Lower lobe of right lung (tissue), 2 donors: ENCODE results near the gene PILRB. TPM values are rescaled to one million over a fixed set of nuclear protein-coding genes. Genes with fewer than 3 reads are reported as not detected.
"Not testable (repeated sequence)": the region's sequence is repeated elsewhere in the genome, so short reads cannot be mapped to it uniquely, and the experiment has no call there.

ENCODE experiments used
- ATAC-seq, 2 donors: fragments of 200-7000 bp; cut with Tn5 transposase; one replicate each; pipeline ENCODE4 v1.9.1; 2020 to 2022; ENCODE audit warnings: mild to moderate bottlenecking in 2 of 2, moderate library complexity in 2 of 2
- DNase-seq: peaks from one replicate; pipeline ENCODE4 v3.0.0-alpha.2; 2020
- H3K27ac ChIP-seq: fragments of 200-600 bp; one replicate; pipeline ENCODE4 v1.8.0; 2022
- H3K27me3 ChIP-seq: fragments of 200-600 bp; one replicate; pipeline ENCODE4 v1.8.0; 2022; ENCODE audit warnings: low read depth
- H3K36me3 ChIP-seq: fragments of 200-600 bp; one replicate; pipeline ENCODE4 v1.8.0; 2022; ENCODE audit warnings: mild to moderate bottlenecking
- H3K4me1 ChIP-seq: fragments of 200-600 bp; one replicate; pipeline ENCODE4 v1.8.0; 2022
- H3K4me3 ChIP-seq: fragments of 200-600 bp; one replicate; pipeline ENCODE4 v1.8.0; 2022; ENCODE audit warnings: mild to moderate bottlenecking
- H3K9me3 ChIP-seq: fragments of 200-600 bp; one replicate; pipeline ENCODE4 v1.8.0; 2022
- intact Hi-C: fragments of 100-400 bp; cut with DNase I; formaldehyde crosslinking; loops from one replicate; pipeline ENCODE4 v1.11.0; 2022
- total RNA-seq: library from RNA; stranded (reverse); fragmentation: NEBNext Ultra II Directional; extraction: Animal tissue kit (Norgen Biotek cat#: 25700); gene quantifications from one replicate; pipeline ENCODE4 v1.2.1, GENCODE V29; 2021
- TF ChIP-seq, protein P1 (sequence below): fragments of 200-600 bp; IDR thresholded peaks from one replicate; pipeline ENCODE4 v1.8.0; 2022; ENCODE audit warnings: antibody characterized with exemption, mild to moderate bottlenecking
- donor health status: DM: no; HTN: yes; CAD: no; lungs with severe emphysema.

Gene PILRB
- total RNA-seq, 1 donor from 2014 or later, result 35.9 TPM

DNA sequence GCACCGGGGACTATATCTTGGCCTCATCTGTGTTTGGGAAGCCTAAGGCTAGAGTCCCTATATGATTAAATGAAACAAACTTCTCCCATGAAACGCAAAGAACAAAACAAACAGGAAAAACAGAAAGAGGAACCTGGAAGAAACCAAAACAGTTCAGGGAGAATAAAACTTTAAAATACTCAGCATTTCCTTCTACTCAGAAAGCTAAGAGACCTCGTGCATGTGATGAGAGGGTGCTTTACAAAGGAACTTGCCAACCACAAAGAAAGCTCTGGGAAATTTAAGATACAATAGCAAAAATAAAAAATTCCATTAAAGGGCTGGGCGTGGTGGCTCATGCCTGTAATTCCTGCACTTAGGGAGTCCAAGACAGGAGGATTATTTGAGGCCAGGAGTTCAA lies 22.3 kb downstream of the PILRB start:
- Histone ChIP-seq H3K9me3 (no peaks in the 10 kb centered on the region), H3K4me3 (no peak overlapping the region), H3K27me3 (no peaks in the 10 kb centered on the region), H3K36me3 (no peaks in the 10 kb centered on the region), H3K27ac (peak overlapping the region; percentile 50), H3K4me1 (peaks cover 3% of the 10 kb centered on the region)
- no peak for DNase-seq
- TF ChIP-seq, protein P1, sequence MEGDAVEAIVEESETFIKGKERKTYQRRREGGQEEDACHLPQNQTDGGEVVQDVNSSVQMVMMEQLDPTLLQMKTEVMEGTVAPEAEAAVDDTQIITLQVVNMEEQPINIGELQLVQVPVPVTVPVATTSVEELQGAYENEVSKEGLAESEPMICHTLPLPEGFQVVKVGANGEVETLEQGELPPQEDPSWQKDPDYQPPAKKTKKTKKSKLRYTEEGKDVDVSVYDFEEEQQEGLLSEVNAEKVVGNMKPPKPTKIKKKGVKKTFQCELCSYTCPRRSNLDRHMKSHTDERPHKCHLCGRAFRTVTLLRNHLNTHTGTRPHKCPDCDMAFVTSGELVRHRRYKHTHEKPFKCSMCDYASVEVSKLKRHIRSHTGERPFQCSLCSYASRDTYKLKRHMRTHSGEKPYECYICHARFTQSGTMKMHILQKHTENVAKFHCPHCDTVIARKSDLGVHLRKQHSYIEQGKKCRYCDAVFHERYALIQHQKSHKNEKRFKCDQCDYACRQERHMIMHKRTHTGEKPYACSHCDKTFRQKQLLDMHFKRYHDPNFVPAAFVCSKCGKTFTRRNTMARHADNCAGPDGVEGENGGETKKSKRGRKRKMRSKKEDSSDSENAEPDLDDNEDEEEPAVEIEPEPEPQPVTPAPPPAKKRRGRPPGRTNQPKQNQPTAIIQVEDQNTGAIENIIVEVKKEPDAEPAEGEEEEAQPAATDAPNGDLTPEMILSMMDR, result no peak
- ATAC-seq, result no peak
- intact Hi-C loops, result no loop called here

DNA sequence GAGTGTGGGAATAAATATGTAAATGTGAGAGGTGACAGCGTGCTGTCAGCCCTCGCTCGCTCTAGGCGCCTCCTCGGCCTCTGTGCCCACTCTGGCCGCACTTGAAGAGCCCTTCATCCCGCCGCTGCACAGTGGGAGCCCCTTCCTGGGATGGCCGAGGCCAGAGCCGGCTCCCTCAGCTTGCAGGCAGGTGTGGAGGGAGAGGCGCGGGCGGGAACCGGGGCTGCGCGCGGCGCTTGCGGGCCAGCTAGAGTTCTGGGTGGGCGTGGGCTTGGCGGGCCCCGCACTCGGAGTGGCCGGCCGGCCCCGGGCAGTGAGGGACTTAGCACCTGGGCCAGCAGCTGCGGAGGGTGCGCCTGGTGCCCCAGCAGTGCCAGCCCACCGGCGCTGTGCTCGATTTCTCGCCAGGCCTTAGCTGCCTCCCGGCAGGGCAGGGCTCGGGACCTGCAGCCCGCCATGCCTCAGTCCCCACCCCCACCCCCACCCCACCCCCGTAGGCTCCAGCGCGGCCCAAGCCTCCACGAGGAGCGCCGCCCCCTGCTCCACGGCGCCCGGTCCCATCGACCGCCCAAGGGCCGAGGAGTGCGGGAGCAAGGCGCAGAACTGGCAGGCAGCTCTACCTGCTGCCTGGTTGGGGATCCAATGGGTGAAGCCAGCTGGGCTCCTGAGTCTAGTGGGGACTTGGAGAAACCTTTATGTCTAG lies 23.8 kb downstream of the PILRB start:
- H3K4me1 ChIP-seq, H3K27me3 ChIP-seq, intact Hi-C loops, H3K4me3 ChIP-seq, ATAC-seq, DNase-seq, H3K27ac ChIP-seq, H3K9me3 ChIP-seq, H3K36me3 ChIP-seq: not testable (repeated sequence)

DNA sequence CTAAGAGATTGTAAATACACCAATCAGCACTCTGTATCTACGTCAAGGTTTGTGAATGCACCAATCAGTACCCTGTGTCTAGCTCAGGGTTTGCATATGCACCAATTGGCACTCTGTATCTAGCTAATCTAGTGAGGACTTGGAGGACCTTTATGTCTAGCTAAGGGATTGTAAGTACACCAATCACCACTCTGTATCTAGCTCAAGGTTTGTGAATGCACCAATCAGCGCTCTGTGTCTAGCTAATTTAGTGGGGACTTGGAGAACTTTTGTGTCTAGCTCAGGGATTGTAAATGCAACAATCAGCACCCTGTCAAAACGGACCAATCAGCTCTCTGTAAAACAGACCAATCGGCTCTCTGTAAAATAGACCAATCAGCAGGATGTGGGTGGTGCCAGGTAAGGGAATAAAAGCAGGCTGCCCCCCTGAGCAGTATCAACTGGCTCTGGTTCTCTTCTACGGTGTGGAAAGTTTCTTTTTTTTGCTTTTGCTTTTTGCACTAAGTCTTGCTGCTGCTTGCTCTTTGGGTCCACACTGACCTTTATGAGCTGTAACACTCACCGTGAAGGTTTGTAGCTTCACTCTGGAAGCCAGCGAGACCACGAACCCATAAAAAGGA lies 24.4 kb downstream of the PILRB start:
- ATAC-seq, H3K9me3 ChIP-seq, H3K27me3 ChIP-seq, DNase-seq, H3K36me3 ChIP-seq, H3K27ac ChIP-seq, H3K4me3 ChIP-seq, H3K4me1 ChIP-seq, intact Hi-C loops: not testable (repeated sequence)

DNA sequence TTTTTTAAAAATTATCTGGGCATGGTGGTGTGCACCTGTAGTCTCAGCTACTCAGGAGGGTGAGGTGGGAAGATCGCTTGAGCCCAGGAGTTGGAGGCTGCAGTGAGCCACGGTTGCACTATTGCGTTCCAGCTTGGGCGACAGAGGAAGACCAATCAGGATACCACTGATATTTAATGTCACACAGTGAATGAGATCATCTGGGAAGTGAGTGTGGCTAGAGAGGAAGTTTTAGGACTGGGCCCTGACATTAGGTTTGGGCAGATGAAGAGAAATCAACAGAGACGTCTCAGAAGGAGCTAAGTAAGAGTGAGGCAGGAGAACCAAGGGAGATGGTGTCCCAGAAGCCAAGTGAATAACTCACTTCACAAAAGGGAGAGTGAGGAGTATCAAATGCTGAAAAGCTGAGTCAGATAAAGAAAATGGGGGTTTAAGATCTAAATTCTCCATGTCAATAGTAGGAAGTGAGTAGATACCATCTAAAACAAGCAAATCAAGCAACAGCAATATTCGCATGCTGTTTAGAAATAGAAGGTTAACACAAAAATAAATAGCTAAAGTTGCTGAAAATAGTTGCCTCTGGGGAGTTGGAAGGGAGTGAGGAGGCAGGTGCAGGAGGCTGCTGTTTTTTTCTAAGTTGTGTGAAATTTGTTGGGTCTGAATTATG lies 26.8 kb downstream of the PILRB start:
- intact Hi-C loops, result no loop called here
- no peak for DNase-seq
- no peaks in the 10 kb centered on the region for H3K27me3 ChIP-seq

DNA sequence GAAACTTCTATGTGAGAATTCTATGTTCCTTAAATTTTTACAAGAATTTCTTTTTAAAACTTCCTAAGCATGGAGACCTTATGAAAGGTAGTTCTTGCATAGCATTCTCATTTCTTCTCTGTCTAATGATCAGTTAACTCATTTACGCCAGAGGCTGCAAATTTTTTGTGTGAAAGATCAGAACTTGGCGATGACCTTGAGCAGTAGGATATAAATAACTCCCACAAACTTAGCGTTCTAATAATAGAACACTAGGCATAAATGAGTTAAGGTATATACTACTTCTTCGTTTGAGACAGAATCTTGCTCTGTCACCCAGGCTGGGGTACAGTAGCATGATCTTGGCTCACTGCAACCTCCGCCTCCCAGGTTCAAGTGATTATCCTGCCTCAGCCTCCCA lies 29.0 kb downstream of the PILRB start:
- H3K36me3 ChIP-seq, result no peaks in the 10 kb centered on the region

More for the DNA sequence above, 26.8 kb downstream of the PILRB start:
- peak; percentile 36 to 47 for ATAC-seq
- no peaks in the 10 kb centered on the region for H3K4me1 ChIP-seq
- H3K36me3 ChIP-seq, result no peaks in the 10 kb centered on the region
- no peak overlapping the region for H3K4me3 ChIP-seq
- TF ChIP-seq, protein P1, result no peak
- no peak overlapping the region for H3K27ac ChIP-seq
- no peaks in the 10 kb centered on the region for H3K9me3 ChIP-seq

DNA sequence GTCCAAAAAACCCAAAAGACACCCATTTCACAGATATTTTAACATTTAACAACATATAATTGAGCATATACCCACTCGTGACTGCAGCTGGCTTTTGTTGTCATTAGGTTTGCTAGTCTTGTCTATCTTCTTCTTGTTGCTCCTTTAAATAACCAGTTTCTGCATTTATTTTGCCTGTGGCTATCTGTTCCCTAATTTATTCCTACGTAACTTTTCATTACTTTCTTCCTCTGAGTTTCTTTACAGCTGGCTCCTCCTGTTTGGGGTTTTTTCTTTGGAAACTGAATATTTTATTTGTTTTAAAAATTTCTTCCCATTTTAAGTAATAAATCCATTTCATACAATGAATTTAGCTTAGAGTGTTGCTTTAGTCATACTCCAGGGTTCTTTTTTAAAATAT lies 29.8 kb downstream of the PILRB start:
- intact Hi-C loops, result no loop called here
- Histone ChIP-seq H3K4me1 (no peaks in the 10 kb centered on the region), H3K27ac (no peak overlapping the region), H3K4me3 (no peak overlapping the region), H3K36me3 (no peaks in the 10 kb centered on the region), H3K27me3 (no peaks in the 10 kb centered on the region), H3K9me3 (no peaks in the 10 kb centered on the region)
- DNase-seq (no peak), ATAC-seq (no peak)
- TF ChIP-seq, protein P1, result no peak

More for the DNA sequence above, 29.0 kb downstream of the PILRB start:
- H3K4me1 ChIP-seq, result no peaks in the 10 kb centered on the region
- no peak for ATAC-seq
- TF ChIP-seq, protein P1, result no peak
- intact Hi-C loops, result no loop called here
- H3K9me3 ChIP-seq, result no peaks in the 10 kb centered on the region
- H3K27me3 ChIP-seq, result no peaks in the 10 kb centered on the region
- H3K4me3 ChIP-seq, result no peak overlapping the region
- H3K27ac ChIP-seq, result no peak overlapping the region
- no peak for DNase-seq
